HepG2 (cell line): Measurements from ENCODE around the gene RPA1. TPM values are rescaled to one million over a fixed set of nuclear protein-coding genes. Genes with fewer than 3 reads are reported as not detected.

Source experiments
- ATAC-seq: fragments of 200-7000 bp; cut with Tn5 transposase; 3 replicates; pipeline ENCODE4 v1.9.1; 2020; ENCODE audit warnings: mild to moderate bottlenecking, moderate library complexity
- BruUV-seq: library from RNA; stranded (reverse); fragments of 400-500 nt; replicated peaks from 2 replicates; lab custom pipeline; 2021; lab: Mats Ljungman, UMichigan
- CTCF ChIA-PET: fragments of 300-600 bp; formaldehyde crosslinking; extraction: SDS; loops from one replicate; lab custom pipeline; 2021; ENCODE audit warnings: low total read pairs, inconsistent platforms, low intra/inter-chr PET ratio; lab: Yijun Ruan, JAX
- POLR2A ChIA-PET: fragments of 350-600 bp; sonication (Branson Sonifier 250); formaldehyde crosslinking; loops from one replicate; lab custom pipeline; 2020; ENCODE audit warnings: antibody characterized with exemption, inconsistent platforms; lab: Yijun Ruan, JAX
- DNase-seq: peaks from one replicate; pipeline ENCODE4 v3.0.0-alpha.2; 2015; ENCODE audit warnings: low spot score
- FAIRE-seq: peaks from 3 replicates; lab custom pipeline; 2011; peaks lifted over from hg19 to GRCh38; lab: Jason Lieb, UNC
- H2AFZ ChIP-seq: one replicate; pipeline ENCODE4 v1.6.1; 2011; ENCODE audit warnings: low read length, inconsistent platforms
- H3K27ac ChIP-seq: fragments of 300-600 bp; 3 replicates; pipeline ENCODE4 v1.8.0; 2011; ENCODE audit warnings: mixed run types, mild to moderate bottlenecking, mixed read lengths, low read length, inconsistent platforms; ENCODE audit not compliant: insufficient read depth; ENCODE audit errors: extremely low read length
- H3K27me3 ChIP-seq, 2 experiments: fragments of 200-600 bp in 1 of 2; 2 replicates in 1 of 2; 3 replicates in 1 of 2; pipeline versions ENCODE4 v1.6.0 to v1.8.0; 2011; ENCODE audit warnings: low read length in 2 of 2, mild to moderate bottlenecking in 2 of 2, moderate library complexity in 2 of 2, inconsistent platforms in 1 of 2; ENCODE audit not compliant: insufficient read depth in 2 of 2, control insufficient read depth in 1 of 2
- H3K36me3 ChIP-seq, 2 experiments: fragments of 200-600 bp in 1 of 2; replicated peaks in 1 of 2; 2 replicates in 1 of 2; 3 replicates in 1 of 2; pipeline versions ENCODE4 v1.5.1 to v1.8.0; 2011; ENCODE audit warnings: low read length in 2 of 2, inconsistent platforms in 1 of 2; ENCODE audit not compliant: insufficient read depth in 2 of 2, control insufficient read depth in 1 of 2
- H3K4me1 ChIP-seq: 2 replicates; pipeline ENCODE4 v1.5.1; 2012; ENCODE audit warnings: low read length, inconsistent platforms; ENCODE audit not compliant: insufficient read depth
- H3K4me2 ChIP-seq: 2 replicates; pipeline ENCODE4 v1.6.0; 2011; ENCODE audit warnings: low read depth, low read length, inconsistent platforms
- H3K4me3 ChIP-seq, 3 experiments: fragments of 200-600 bp in 1 of 3; sonication (generic), shearing (Covaris generic) in 1 of 3; replicated peaks in 1 of 3; 2 replicates each; pipeline ENCODE4 v1.5.1; 2011 to 2016; ENCODE audit warnings: low read length in 3 of 3, inconsistent platforms in 2 of 3, low read depth in 2 of 3, mild to moderate bottlenecking in 2 of 3, control low read depth in 1 of 3, mixed read lengths in 1 of 3; ENCODE audit not compliant: insufficient read depth in 1 of 3
- H3K79me2 ChIP-seq: one replicate; pipeline ENCODE4 v1.6.1; 2011; ENCODE audit warnings: low read length, inconsistent platforms; ENCODE audit not compliant: insufficient read depth
- H3K9ac ChIP-seq: 2 replicates; pipeline ENCODE4 v1.6.0; 2011; ENCODE audit warnings: mild to moderate bottlenecking, low read depth, low read length, inconsistent platforms; ENCODE audit not compliant: insufficient read depth
- H3K9me3 ChIP-seq: 2 replicates; pipeline ENCODE4 v1.5.1; 2012; ENCODE audit warnings: mild to moderate bottlenecking, low read length
- H4K20me1 ChIP-seq: 2 replicates; pipeline ENCODE4 v1.6.0; 2011; ENCODE audit warnings: inconsistent platforms, mild to moderate bottlenecking, low read length, moderate library complexity; ENCODE audit not compliant: insufficient read depth
- FOXP1 ChIP-seq, 2 experiments: fragments of 450-650 bp in 1 of 2; IDR thresholded peaks; 2 replicates each; pipeline ENCODE4 v1.6.1; 2017 to 2018; ENCODE audit warnings: antibody characterized with exemption in 1 of 2
- MEF2D ChIP-seq: sonication (generic); formaldehyde crosslinking; IDR thresholded peaks from 2 replicates; pipeline ENCODE4 v1.5.1; 2020; ENCODE audit warnings: mild to moderate bottlenecking, missing genetic modification reagents
- ZBTB21 ChIP-seq: sonication (generic); formaldehyde crosslinking; IDR thresholded peaks from 2 replicates; pipeline ENCODE4 v1.4.0; 2020; ENCODE audit warnings: missing genetic modification reagents
- WGBS: methylation state at CpG from one replicate; pipeline ENCODE4 v1.1.6; 2017; ENCODE audit warnings: low lambda C conversion rate; 5-methylcytosine and 5-hydroxymethylcytosine counted together
- in situ Hi-C: cut with HindIII; loops from 2 replicates; pipeline ENCODE4 v1.10.0; 2017; ENCODE audit warnings: low pct_unique_long_range_greater_than_20kb; ENCODE audit not compliant: extremely low pct_ligation_motif_present
- intact Hi-C: fragments of 100-400 bp; cut with micrococcal nuclease; formaldehyde crosslinking; loops from one replicate; pipeline ENCODE4 v1.10.0; 2022; ENCODE audit not compliant: unreplicated experiment
- polyA plus RNA-seq, 8 experiments: library from polyadenylated mRNA; depleted of rRNA in 3 of 8; stranded (reverse) in 7 of 8; unstranded in 1 of 8; fragments of >200 nt; fragmentation: Illumina TruSeq in 4 of 8; extraction: Trizol in 4 of 8; gene quantifications; 2 replicates each; pipeline versions ENCODE4 v1.2.1 to v1.2.3, GENCODE V29; 2011 to 2016; ENCODE audit warnings: low read depth in 4 of 8, missing spikeins in 1 of 8, mixed read lengths in 1 of 8; ENCODE audit not compliant: insufficient read depth in 1 of 8
- total RNA-seq, 5 experiments: library from RNA; depleted of rRNA; stranded (reverse); fragments of >200 nt; fragmentation: Illumina TruSeq; extraction: Trizol; gene quantifications; 2 replicates each; pipeline ENCODE4 v1.2.3, GENCODE V29; 2016; ENCODE audit warnings: low read depth in 1 of 5
- TF ChIP-seq, protein P1 (sequence below): sonication (generic); formaldehyde crosslinking; IDR thresholded peaks from 2 replicates; pipeline ENCODE4 v1.5.0; 2020; ENCODE audit warnings: mild to moderate bottlenecking, missing genetic modification reagents
- TF ChIP-seq, protein P2 (sequence below): sonication (generic); formaldehyde crosslinking; IDR thresholded peaks from 2 replicates; pipeline ENCODE4 v1.4.0; 2020; ENCODE audit warnings: low read depth, missing genetic modification reagents
- TF ChIP-seq, protein P3 (sequence below): sonication (generic); formaldehyde crosslinking; IDR thresholded peaks from 2 replicates; pipeline ENCODE4 v1.5.0; 2020; ENCODE audit warnings: mild to moderate bottlenecking, missing genetic modification reagents

Gene RPA1
- total and polyA plus RNA-seq, 2 of the 13 experiments (the other 11 are each of a cell fraction or from before 2014, with no cell fraction given), result 13.9 to 37.6 TPM

- no peaks in the 10 kb centered on the region for H4K20me1 ChIP-seq
- peak overlapping the region; percentile 72 for H3K9ac ChIP-seq
- under 1% methylated on average over 10 of the region's 11 CpGs for WGBS
- no peaks in the 10 kb centered on the region for H3K9me3 ChIP-seq
- H3K4me3 ChIP-seq, result peak overlapping the region; percentile 66 to 88 (median 84)
- CTCF ChIA-PET, result no interaction called here
- ATAC-seq (peak; percentile 9; the same call in 1 of the 3 replicates), FAIRE-seq (no peak), DNase-seq (peak; percentile 8)
- peak overlapping the region; percentile 50 for H3K27ac ChIP-seq
- POLR2A ChIA-PET, result interaction anchor here (0.6 to 3.0 kb wide), 7 partner anchors 11 to 181 kb away, joined by 3 to 38 read pairs (median 11); partner anchors contain the start of genes RILP and SERPINF1
- in situ Hi-C loops (no loop called here), intact Hi-C loops (no loop called here)
- peaks cover 2 to 8% of the 10 kb centered on the region in 2 experiments; a peak in 3 of 5 replicates for H3K36me3 ChIP-seq
- TF ChIP-seq ZBTB21 (CRISPR knock-in tag) (no peak), FOXP1 (IDR thresholded peaks at IDR 0.05) (no peak), FOXP1 (CRISPR knock-in tag; IDR thresholded peaks at IDR 0.05) (no peak), MEF2D (CRISPR knock-in tag) (0 out of 2 replicates have a peak, but pooled peaks have one; percentile 8)
- TF ChIP-seq, protein P1, sequence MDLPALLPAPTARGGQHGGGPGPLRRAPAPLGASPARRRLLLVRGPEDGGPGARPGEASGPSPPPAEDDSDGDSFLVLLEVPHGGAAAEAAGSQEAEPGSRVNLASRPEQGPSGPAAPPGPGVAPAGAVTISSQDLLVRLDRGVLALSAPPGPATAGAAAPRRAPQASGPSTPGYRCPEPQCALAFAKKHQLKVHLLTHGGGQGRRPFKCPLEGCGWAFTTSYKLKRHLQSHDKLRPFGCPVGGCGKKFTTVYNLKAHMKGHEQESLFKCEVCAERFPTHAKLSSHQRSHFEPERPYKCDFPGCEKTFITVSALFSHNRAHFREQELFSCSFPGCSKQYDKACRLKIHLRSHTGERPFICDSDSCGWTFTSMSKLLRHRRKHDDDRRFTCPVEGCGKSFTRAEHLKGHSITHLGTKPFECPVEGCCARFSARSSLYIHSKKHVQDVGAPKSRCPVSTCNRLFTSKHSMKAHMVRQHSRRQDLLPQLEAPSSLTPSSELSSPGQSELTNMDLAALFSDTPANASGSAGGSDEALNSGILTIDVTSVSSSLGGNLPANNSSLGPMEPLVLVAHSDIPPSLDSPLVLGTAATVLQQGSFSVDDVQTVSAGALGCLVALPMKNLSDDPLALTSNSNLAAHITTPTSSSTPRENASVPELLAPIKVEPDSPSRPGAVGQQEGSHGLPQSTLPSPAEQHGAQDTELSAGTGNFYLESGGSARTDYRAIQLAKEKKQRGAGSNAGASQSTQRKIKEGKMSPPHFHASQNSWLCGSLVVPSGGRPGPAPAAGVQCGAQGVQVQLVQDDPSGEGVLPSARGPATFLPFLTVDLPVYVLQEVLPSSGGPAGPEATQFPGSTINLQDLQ (CRISPR knock-in tag), result 0 out of 2 replicates have a peak, but pooled peaks have one; percentile 15
- TF ChIP-seq, protein P2, sequence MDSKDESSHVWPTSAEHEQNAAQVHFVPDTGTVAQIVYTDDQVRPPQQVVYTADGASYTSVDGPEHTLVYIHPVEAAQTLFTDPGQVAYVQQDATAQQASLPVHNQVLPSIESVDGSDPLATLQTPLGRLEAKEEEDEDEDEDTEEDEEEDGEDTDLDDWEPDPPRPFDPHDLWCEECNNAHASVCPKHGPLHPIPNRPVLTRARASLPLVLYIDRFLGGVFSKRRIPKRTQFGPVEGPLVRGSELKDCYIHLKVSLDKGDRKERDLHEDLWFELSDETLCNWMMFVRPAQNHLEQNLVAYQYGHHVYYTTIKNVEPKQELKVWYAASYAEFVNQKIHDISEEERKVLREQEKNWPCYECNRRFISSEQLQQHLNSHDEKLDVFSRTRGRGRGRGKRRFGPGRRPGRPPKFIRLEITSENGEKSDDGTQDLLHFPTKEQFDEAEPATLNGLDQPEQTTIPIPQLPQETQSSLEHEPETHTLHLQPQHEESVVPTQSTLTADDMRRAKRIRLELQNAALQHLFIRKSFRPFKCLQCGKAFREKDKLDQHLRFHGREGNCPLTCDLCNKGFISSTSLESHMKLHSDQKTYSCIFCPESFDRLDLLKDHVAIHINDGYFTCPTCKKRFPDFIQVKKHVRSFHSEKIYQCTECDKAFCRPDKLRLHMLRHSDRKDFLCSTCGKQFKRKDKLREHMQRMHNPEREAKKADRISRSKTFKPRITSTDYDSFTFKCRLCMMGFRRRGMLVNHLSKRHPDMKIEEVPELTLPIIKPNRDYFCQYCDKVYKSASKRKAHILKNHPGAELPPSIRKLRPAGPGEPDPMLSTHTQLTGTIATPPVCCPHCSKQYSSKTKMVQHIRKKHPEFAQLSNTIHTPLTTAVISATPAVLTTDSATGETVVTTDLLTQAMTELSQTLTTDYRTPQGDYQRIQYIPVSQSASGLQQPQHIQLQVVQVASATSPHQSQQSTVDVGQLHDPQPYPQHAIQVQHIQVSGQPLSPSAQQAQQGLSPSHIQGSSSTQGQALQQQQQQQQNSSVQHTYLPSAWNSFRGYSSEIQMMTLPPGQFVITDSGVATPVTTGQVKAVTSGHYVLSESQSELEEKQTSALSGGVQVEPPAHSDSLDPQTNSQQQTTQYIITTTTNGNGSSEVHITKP (CRISPR knock-in tag), result no peak
- TF ChIP-seq, protein P3, sequence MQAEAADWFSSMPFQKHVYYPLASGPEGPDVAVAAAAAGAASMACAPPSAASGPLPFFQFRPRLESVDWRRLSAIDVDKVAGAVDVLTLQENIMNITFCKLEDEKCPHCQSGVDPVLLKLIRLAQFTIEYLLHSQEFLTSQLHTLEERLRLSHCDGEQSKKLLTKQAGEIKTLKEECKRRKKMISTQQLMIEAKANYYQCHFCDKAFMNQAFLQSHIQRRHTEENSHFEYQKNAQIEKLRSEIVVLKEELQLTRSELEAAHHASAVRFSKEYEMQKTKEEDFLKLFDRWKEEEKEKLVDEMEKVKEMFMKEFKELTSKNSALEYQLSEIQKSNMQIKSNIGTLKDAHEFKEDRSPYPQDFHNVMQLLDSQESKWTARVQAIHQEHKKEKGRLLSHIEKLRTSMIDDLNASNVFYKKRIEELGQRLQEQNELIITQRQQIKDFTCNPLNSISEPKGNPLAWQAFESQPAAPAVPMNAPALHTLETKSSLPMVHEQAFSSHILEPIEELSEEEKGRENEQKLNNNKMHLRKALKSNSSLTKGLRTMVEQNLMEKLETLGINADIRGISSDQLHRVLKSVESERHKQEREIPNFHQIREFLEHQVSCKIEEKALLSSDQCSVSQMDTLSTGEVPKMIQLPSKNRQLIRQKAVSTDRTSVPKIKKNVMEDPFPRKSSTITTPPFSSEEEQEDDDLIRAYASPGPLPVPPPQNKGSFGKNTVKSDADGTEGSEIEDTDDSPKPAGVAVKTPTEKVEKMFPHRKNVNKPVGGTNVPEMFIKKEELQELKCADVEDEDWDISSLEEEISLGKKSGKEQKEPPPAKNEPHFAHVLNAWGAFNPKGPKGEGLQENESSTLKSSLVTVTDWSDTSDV (CRISPR knock-in tag), result no peak
- peak overlapping the region; percentile 71 for H2AFZ ChIP-seq
- H3K4me2 ChIP-seq, result peak overlapping the region; percentile 76
- no peaks in the 10 kb centered on the region; a peak in 1 of 5 replicates for H3K27me3 ChIP-seq
- BruUV-seq, result TSS peak; percentile 72
- peaks cover 29% of the 10 kb centered on the region for H3K4me1 ChIP-seq
- peaks cover 38% of the 10 kb centered on the region for H3K79me2 ChIP-seq
Measured at GRCh38 chr17:1830288-1830687, 483 bp downstream of the RPA1 start.
